CD14-positive monocyte (primary cell): ENCODE results near the gene HMX3. TPM values are rescaled to one million over a fixed set of nuclear protein-coding genes. Genes with fewer than 3 reads are reported as not detected.

Source experiments
- DNase-seq, 3 donors: peaks; one replicate each; pipeline ENCODE4 v3.0.0-alpha.2; 2011 to 2022
- H2AFZ ChIP-seq: 2 replicates; pipeline ENCODE4 v1.6.0; 2012; ENCODE audit warnings: mild to moderate bottlenecking, low read depth, low read length, inconsistent platforms; ENCODE audit not compliant: insufficient read depth, poor library complexity, severe bottlenecking
- H3K27ac ChIP-seq, 2 donors: 1 replicate in 1 of 2; 2 replicates in 1 of 2; pipeline ENCODE4 v1.5.1; 2012 to 2013; ENCODE audit warnings: low read length in 2 of 2, control low read depth in 1 of 2, inconsistent platforms in 1 of 2, low read depth in 1 of 2, mild to moderate bottlenecking in 1 of 2
- H3K27me3 ChIP-seq, 2 donors: one replicate each; pipeline versions ENCODE4 v1.6.0 to v1.6.1; 2011 to 2013; ENCODE audit warnings: low read length in 2 of 2; ENCODE audit not compliant: control insufficient read depth in 2 of 2, insufficient read depth in 2 of 2
- H3K36me3 ChIP-seq, 2 donors: replicated peaks in 1 of 2; 1 replicate in 1 of 2; 2 replicates in 1 of 2; pipeline versions ENCODE4 v1.5.1 to v1.6.1; 2012 to 2013; ENCODE audit warnings: low read length in 2 of 2, control low read depth in 1 of 2, inconsistent platforms in 1 of 2, mild to moderate bottlenecking in 1 of 2; ENCODE audit not compliant: insufficient read depth in 2 of 2, control insufficient read depth in 1 of 2
- H3K4me1 ChIP-seq, 2 donors: 1 replicate in 1 of 2; 2 replicates in 1 of 2; pipeline versions ENCODE4 v1.5.1 to v1.6.1; 2012 to 2013; ENCODE audit warnings: low read length in 2 of 2, control low read depth in 1 of 2, inconsistent platforms in 1 of 2, mild to moderate bottlenecking in 1 of 2, moderate library complexity in 1 of 2; ENCODE audit not compliant: insufficient read depth in 2 of 2, control insufficient read depth in 1 of 2
- H3K4me2 ChIP-seq: replicated peaks from 2 replicates; pipeline ENCODE3; 2012; ENCODE audit warnings: low read length, moderate library complexity, mild to moderate bottlenecking; ENCODE audit not compliant: poor library complexity, severe bottlenecking; ENCODE audit errors: extremely low read depth
- H3K4me3 ChIP-seq, 3 experiments: fragments of 200-600 bp in 1 of 3; sonication (generic) in 1 of 3; replicated peaks in 1 of 3; 1 replicate in 2 of 3; 2 replicates in 1 of 3; pipeline ENCODE4 v1.5.1; 2011 to 2013; ENCODE audit warnings: low read length in 3 of 3, mild to moderate bottlenecking in 3 of 3, control low read depth in 2 of 3, low read depth in 2 of 3, inconsistent platforms in 1 of 3, moderate library complexity in 1 of 3
- H3K79me2 ChIP-seq: 2 replicates; pipeline ENCODE4 v1.6.0; 2012; ENCODE audit warnings: mild to moderate bottlenecking, control low read depth, inconsistent platforms, low read length, moderate library complexity; ENCODE audit not compliant: insufficient read depth
- H3K9ac ChIP-seq: 2 replicates; pipeline ENCODE4 v1.6.0; 2017; ENCODE audit warnings: low read length, mild to moderate bottlenecking; ENCODE audit not compliant: insufficient read depth, poor library complexity, severe bottlenecking
- H3K9me3 ChIP-seq, 2 donors: replicated peaks in 1 of 2; 1 replicate in 1 of 2; 2 replicates in 1 of 2; pipeline versions ENCODE4 v1.5.1 to v1.6.1; 2012 to 2013; ENCODE audit warnings: low read length in 2 of 2, control low read depth in 1 of 2; ENCODE audit not compliant: control insufficient read depth in 1 of 2, insufficient read depth in 1 of 2
- H4K20me1 ChIP-seq: 2 replicates; pipeline ENCODE4 v1.6.0; 2012; ENCODE audit warnings: mild to moderate bottlenecking, low read length, control low read depth, moderate library complexity; ENCODE audit not compliant: insufficient read depth
- H3K27ac Mint-ChIP-seq, 7 donors: one replicate each; pipeline ENCODE4 v1.8.0; 2020; ENCODE audit warnings: mild to moderate bottlenecking in 7 of 7, mixed read lengths in 7 of 7, moderate library complexity in 6 of 7, inconsistent platforms in 2 of 7
- H3K27me3 Mint-ChIP-seq, 3 donors: one replicate each; pipeline ENCODE4 v1.8.0; 2021 to 2022; ENCODE audit warnings: low read depth in 3 of 3, mild to moderate bottlenecking in 3 of 3, mixed read lengths in 3 of 3, moderate library complexity in 3 of 3, inconsistent platforms in 1 of 3
- H3K36me3 Mint-ChIP-seq, 2 donors: one replicate each; pipeline ENCODE4 v1.8.0; 2020; ENCODE audit warnings: mixed read lengths in 2 of 2, inconsistent platforms in 1 of 2, mild to moderate bottlenecking in 1 of 2
- H3K4me1 Mint-ChIP-seq: one replicate; pipeline ENCODE4 v1.8.0; 2020; ENCODE audit warnings: mild to moderate bottlenecking, mixed read lengths
- H3K4me3 Mint-ChIP-seq, 2 donors: one replicate each; pipeline ENCODE4 v1.8.0; 2020; ENCODE audit warnings: mild to moderate bottlenecking in 2 of 2, mixed read lengths in 2 of 2, moderate library complexity in 1 of 2
- H3K9me3 Mint-ChIP-seq, 7 donors: one replicate each; pipeline ENCODE4 v1.8.0; 2020 to 2022; ENCODE audit warnings: mixed read lengths in 7 of 7, mild to moderate bottlenecking in 6 of 7, moderate library complexity in 6 of 7, inconsistent platforms in 2 of 7
- CTCF ChIP-seq: fragments of 200-600 bp; IDR thresholded peaks from one replicate; pipeline ENCODE4 v1.8.0; 2022; ENCODE audit warnings: antibody characterized with exemption, mild to moderate bottlenecking
- WGBS: methylation state at CpG from one replicate; pipeline ENCODE4 v1.1.5; 2013; ENCODE audit warnings: missing lambda C conversion rate; ENCODE audit not compliant: insufficient coverage; 5-methylcytosine and 5-hydroxymethylcytosine counted together
- intact Hi-C, 2 donors: fragments of 100-400 bp; cut with micrococcal nuclease; formaldehyde crosslinking; loops; one replicate each; pipeline versions ENCODE4 v1.15.0 to v1.15.1; 2023
- polyA plus RNA-seq, 3 donors: library from polyadenylated mRNA; depleted of rRNA in 1 of 3; unstranded in 2 of 3; stranded (reverse) in 1 of 3; fragments of 300-500 nt in 2 of 3; fragments of >200 nt in 1 of 3; fragmentation: Illumina TruSeq in 2 of 3; gene quantifications; 1 replicate in 2 of 3; 2 replicates in 1 of 3; pipeline ENCODE4 v1.2.3, GENCODE V29; 2012 to 2021

Gene HMX3
- polyA plus RNA-seq, 3 donors: not detected

GRCh38 chr10:123140983-123141390, 5.2 kb downstream of the HMX3 start:
- H4K20me1 ChIP-seq: no peaks in the 10 kb centered on the region
- H3K4me3 ChIP-seq: no peak overlapping the region
- H3K4me1 ChIP-seq: peaks cover 1 to 28% of the 10 kb centered on the region in 2 donors
- intact Hi-C loops: no loop called here
- Mint-ChIP-seq H3K27ac (no peak overlapping the region), H3K36me3 (peaks cover 3 to 17% of the 10 kb centered on the region in 2 donors), H3K27me3 (peaks cover 95 to 98% (median 95%) of the 10 kb centered on the region in 3 donors), H3K4me3 (peak overlapping the region in 1 of 2 donors; percentile 77), H3K4me1 (peaks cover 37% of the 10 kb centered on the region), H3K9me3 (peaks cover 0 to 34% (median 17%) of the 10 kb centered on the region in 7 donors)
- no peak overlapping the region for H3K27ac ChIP-seq
- peaks cover 0 to 38% of the 10 kb centered on the region in 2 donors for H3K9me3 ChIP-seq
- H3K79me2 ChIP-seq: no peaks in the 10 kb centered on the region
- H3K9ac ChIP-seq: no peak overlapping the region
- 20% methylated on average over 1 of the region's 6 CpGs for WGBS
- DNase-seq: no peak
- no peaks in the 10 kb centered on the region for H3K36me3 ChIP-seq
- no peak overlapping the region for H3K4me2 ChIP-seq
- H3K27me3 ChIP-seq: peaks cover 92 to 99% of the 10 kb centered on the region in 2 donors
- TF ChIP-seq CTCF: no peak
- H2AFZ ChIP-seq: no peak overlapping the region

DNA sequence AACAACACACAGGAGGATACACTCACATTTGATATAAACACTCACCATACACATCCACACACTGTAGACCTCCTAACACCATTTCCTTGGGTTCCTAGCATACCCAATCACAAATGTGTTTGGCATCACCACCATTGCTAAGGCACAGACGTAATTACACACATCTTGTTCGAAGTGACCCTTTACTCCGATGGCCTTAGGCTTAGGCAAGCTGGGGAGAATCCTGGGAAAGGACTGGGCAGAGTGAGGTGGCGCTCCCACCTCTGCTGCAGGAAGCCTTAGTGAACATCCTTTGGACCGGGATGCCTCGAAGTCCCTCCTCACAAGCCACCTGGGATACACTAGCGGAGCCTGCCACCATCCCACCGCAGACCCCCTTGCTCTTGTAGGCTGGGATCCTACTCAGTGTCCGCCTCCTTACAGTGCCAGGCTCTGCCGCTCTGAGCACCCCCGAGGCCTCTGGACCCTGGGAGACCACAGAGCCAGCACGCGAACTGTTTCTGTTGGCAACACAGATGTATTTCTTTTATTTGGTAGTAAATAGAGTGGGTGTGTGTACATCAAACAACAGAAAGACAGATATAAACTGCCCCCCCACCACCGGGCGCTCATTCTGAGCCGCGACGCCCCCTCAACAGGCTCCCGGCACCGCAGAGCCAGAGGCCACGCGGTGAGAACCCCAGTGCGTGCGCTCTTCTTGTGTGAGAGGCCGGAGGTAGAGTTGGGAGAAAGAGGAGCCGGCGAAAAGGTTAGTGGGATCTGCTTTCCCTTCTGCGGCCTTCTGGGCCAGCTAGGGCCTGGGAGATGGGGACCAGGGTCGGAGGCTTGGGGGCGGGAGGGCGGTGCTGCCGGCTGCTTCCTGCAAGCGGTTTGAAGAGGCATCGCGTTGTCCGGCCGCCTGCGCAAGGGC, 6.3 kb downstream of the HMX3 start:
- no peak overlapping the region for H3K27ac Mint-ChIP-seq
- TF ChIP-seq CTCF: no peak

More for the DNA sequence above, 6.3 kb downstream of the HMX3 start:
- H3K9ac ChIP-seq: no peak overlapping the region
- peaks cover 0 to 44% of the 10 kb centered on the region in 2 donors for H3K9me3 ChIP-seq
- H3K36me3 ChIP-seq: no peaks in the 10 kb centered on the region
- DNase-seq: no peak
- intact Hi-C loops: no loop called here
- H3K4me2 ChIP-seq: no peak overlapping the region
- WGBS: 8% methylated on average over 24 of the region's 38 CpGs
- peaks cover 96 to 99% (median 96%) of the 10 kb centered on the region in 3 donors for H3K27me3 Mint-ChIP-seq
- H3K27me3 ChIP-seq: peaks cover 93 to 100% of the 10 kb centered on the region in 2 donors
- H2AFZ ChIP-seq: peak overlapping the region; percentile 29
- peaks cover 3 to 15% of the 10 kb centered on the region in 2 donors for H3K36me3 Mint-ChIP-seq
- no peaks in the 10 kb centered on the region for H3K79me2 ChIP-seq
- peak overlapping the region in 1 of 2 donors; percentile 77 for H3K4me3 Mint-ChIP-seq
- no peak overlapping the region for H3K27ac ChIP-seq
- H3K9me3 Mint-ChIP-seq: peaks cover 0 to 33% (median 17%) of the 10 kb centered on the region in 7 donors
- no peaks in the 10 kb centered on the region for H4K20me1 ChIP-seq
- H3K4me3 ChIP-seq: no peak overlapping the region
- H3K4me1 Mint-ChIP-seq: peaks cover 38% of the 10 kb centered on the region
- peaks cover 3 to 18% of the 10 kb centered on the region in 2 donors for H3K4me1 ChIP-seq
